Parathyroid adenoma (tissue), 2 donors: ENCODE measurements around the gene ZNF239.
"Not testable (repeated sequence)": the region's sequence is repeated elsewhere in the genome, so short reads cannot be mapped to it uniquely, and the experiment has no call there.

Source experiments
- H2AFZ ChIP-seq: fragments of 300-600 bp; sonication (generic); one replicate; pipeline ENCODE4 v1.7.0; 2017; ENCODE audit warnings: antibody characterized with exemption, mild to moderate bottlenecking
- H3K27ac ChIP-seq: fragments of 300-600 bp; sonication (generic); one replicate; pipeline ENCODE4 v1.7.0; 2017
- H3K27me3 ChIP-seq: fragments of 300-600 bp; sonication (generic); one replicate; pipeline ENCODE4 v1.7.0; 2017; ENCODE audit warnings: low read length; ENCODE audit not compliant: control insufficient read depth, insufficient read depth
- H3K36me3 ChIP-seq: fragments of 300-600 bp; sonication (generic); one replicate; pipeline ENCODE4 v1.7.0; 2017; ENCODE audit warnings: low read length; ENCODE audit not compliant: control insufficient read depth, insufficient read depth
- H3K4me1 ChIP-seq: fragments of 300-600 bp; sonication (generic); one replicate; pipeline ENCODE4 v1.7.0; 2017; ENCODE audit warnings: control low read depth
- H3K4me2 ChIP-seq: fragments of 300-600 bp; sonication (generic); one replicate; pipeline ENCODE4 v1.7.0; 2017; ENCODE audit warnings: low read length
- H3K4me3 ChIP-seq: fragments of 300-600 bp; sonication (generic); one replicate; pipeline ENCODE4 v1.7.0; 2017; ENCODE audit warnings: low read depth, low read length
- H3K79me2 ChIP-seq: fragments of 300-600 bp; sonication (generic); one replicate; pipeline ENCODE4 v1.7.0; 2017; ENCODE audit warnings: control low read depth
- H3K9ac ChIP-seq: fragments of 300-600 bp; sonication (generic); one replicate; pipeline ENCODE4 v1.7.0; 2017; ENCODE audit warnings: mild to moderate bottlenecking
- H3K9me3 ChIP-seq: fragments of 300-600 bp; sonication (generic); one replicate; pipeline ENCODE4 v1.7.0; 2017; ENCODE audit warnings: low read length; ENCODE audit not compliant: control insufficient read depth
- CTCF ChIP-seq: fragments of 300-600 bp; sonication (generic); IDR thresholded peaks from one replicate; pipeline ENCODE4 v1.7.0; 2017; ENCODE audit warnings: antibody characterized with exemption, mild to moderate bottlenecking
- donor health status: primary hyperparathyroidism.

The ZNF239 gene

DNA sequence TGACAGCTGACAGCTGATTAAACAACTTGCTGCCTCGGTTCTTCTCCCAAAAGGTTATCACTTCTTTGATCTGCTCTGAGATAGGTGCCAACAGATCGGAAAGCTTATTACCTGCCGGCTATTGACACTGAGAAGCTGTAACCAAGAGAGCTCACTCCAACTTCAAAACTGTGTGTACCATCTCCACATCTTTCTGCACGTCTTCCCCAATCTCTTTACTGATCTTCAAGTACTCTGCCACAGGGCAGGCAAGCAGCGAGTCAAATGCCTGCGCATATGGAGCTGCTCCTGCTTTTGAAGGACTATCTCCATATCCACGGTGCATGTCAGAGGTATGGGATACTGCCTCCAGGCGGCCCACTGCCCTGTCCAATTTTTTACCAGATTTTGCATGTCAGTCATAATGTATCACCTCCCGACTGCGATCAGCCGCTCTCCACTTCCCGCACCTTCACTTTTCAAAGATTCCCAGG, 31.5 kb upstream of the ZNF239 start:
- no peaks in the 10 kb centered on the region for H3K79me2 ChIP-seq
- H3K27me3 ChIP-seq = no peaks in the 10 kb centered on the region
- peak overlapping the region; percentile 83 for H3K4me2 ChIP-seq
- no peak for TF ChIP-seq CTCF
- peak overlapping the region; percentile 95 for H2AFZ ChIP-seq
- H3K4me1 ChIP-seq = peaks cover 4% of the 10 kb centered on the region
- H3K9ac ChIP-seq = no peak overlapping the region
- no peaks in the 10 kb centered on the region for H3K36me3 ChIP-seq
- peak overlapping the region; percentile 69 for H3K4me3 ChIP-seq
- peak overlapping the region; percentile 46 for H3K27ac ChIP-seq
- H3K9me3 ChIP-seq = no peaks in the 10 kb centered on the region

GRCh38 chr10:43601576-43601975, 27.2 kb upstream of the ZNF239 start:
- not testable (repeated sequence) for H3K4me1 ChIP-seq, H3K9me3 ChIP-seq, H3K4me3 ChIP-seq, H2AFZ ChIP-seq, H3K4me2 ChIP-seq, H3K9ac ChIP-seq, H3K27me3 ChIP-seq, H3K27ac ChIP-seq, H3K36me3 ChIP-seq, H3K79me2 ChIP-seq

DNA sequence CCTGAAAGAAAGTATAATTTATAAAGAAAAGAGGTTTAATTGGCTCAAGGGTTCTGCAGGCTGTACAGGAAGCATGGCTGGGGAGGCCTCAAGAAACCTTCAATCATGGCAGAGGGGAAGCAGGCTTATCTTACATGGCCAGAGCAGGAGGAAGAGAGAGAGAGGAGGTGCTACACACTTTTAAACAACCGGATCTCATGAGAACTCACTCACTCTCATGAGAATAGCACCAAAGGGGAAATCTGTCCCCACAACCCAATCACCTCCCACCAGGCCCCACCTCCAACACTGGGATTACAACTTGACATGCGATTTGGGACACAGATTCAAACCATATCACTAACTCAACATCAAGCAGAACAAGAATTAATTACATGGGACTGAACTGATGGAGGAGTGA, 24.9 kb upstream of the ZNF239 start:
- H3K79me2 ChIP-seq = no peaks in the 10 kb centered on the region
- H2AFZ ChIP-seq = no peak overlapping the region
- no peaks in the 10 kb centered on the region for H3K36me3 ChIP-seq
- H3K9ac ChIP-seq = no peak overlapping the region
- no peaks in the 10 kb centered on the region for H3K9me3 ChIP-seq
- no peaks in the 10 kb centered on the region for H3K4me1 ChIP-seq
- H3K27me3 ChIP-seq = no peaks in the 10 kb centered on the region
- H3K4me3 ChIP-seq = no peak overlapping the region
- no peak overlapping the region for H3K4me2 ChIP-seq
- TF ChIP-seq CTCF = no peak
- no peak overlapping the region for H3K27ac ChIP-seq

- Histone ChIP-seq H2AFZ (no peak overlapping the region), H3K4me1 (no peaks in the 10 kb centered on the region), H3K27me3 (no peaks in the 10 kb centered on the region), H3K4me2 (no peak overlapping the region), H3K27ac (no peak overlapping the region), H3K79me2 (no peaks in the 10 kb centered on the region), H3K4me3 (no peak overlapping the region), H3K9ac (no peak overlapping the region), H3K9me3 (no peaks in the 10 kb centered on the region), H3K36me3 (no peaks in the 10 kb centered on the region)
- no peak for TF ChIP-seq CTCF
These were observed 24.0 kb upstream of the ZNF239 start for GRCh38 chr10:43598446-43598845.

DNA sequence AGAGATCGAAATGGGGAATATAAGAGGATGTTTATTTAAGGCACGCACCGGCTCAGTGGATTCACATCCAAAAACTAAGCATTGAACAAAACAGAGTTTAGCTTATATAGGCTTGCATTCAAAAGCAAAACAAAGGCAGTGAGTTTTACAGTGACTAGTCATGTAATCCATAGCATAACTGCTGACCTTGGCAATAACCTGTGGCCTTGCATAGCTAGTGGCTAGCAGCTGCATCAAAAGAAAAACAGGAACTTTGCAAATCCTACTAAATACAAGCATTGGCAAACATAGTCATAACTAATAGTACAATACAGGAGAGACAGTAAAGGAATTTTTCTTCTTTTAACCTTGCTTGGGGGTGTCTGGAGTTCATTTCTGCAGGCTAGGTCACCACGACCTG, 22.1 kb upstream of the ZNF239 start:
- no peak overlapping the region for H3K27ac ChIP-seq
- no peaks in the 10 kb centered on the region for H3K9me3 ChIP-seq
- no peak overlapping the region for H3K4me3 ChIP-seq
- H3K4me1 ChIP-seq = no peaks in the 10 kb centered on the region
- no peak for TF ChIP-seq CTCF
- H2AFZ ChIP-seq = no peak overlapping the region
- H3K4me2 ChIP-seq = no peak overlapping the region
- H3K27me3 ChIP-seq = no peaks in the 10 kb centered on the region
- no peaks in the 10 kb centered on the region for H3K79me2 ChIP-seq
- H3K9ac ChIP-seq = no peak overlapping the region
- H3K36me3 ChIP-seq = no peaks in the 10 kb centered on the region
